NT2/D1 (cell line): Measurements from ENCODE around the gene HS1BP3.

Source experiments
- SUZ12 ChIP-seq: IDR thresholded peaks from 2 replicates; pipeline ENCODE4 v1.6.1; 2011; ENCODE audit not compliant: insufficient read length, insufficient read depth; ENCODE audit errors: extremely low read depth
- YY1 ChIP-seq: IDR thresholded peaks from 2 replicates; pipeline ENCODE4 v1.6.1; 2011; ENCODE audit not compliant: insufficient read length, insufficient read depth
- ZNF274 ChIP-seq: IDR thresholded peaks from 2 replicates; pipeline ENCODE4 v1.6.1; 2011; ENCODE audit warnings: mild to moderate bottlenecking, low read depth, low read length

DNA sequence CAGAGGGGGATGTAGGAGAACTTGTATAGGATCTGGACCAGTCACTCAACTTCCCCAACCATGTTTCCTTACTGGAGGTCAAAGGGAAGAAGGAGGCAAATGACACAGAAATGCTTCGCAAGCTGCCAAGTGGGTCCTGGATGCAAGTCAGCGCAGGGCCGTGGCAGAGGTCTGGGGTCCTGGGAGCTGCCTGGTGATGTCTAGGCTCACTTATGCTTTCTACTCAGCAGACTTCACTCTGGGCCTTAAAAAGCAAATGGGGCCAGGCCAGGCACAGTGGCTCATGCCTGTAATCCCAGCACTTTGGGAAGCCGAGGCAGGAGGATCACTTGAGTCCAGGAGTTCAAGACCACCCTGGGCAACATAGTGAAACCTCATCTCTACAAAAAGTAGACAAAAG is 19.9 kb downstream of the HS1BP3 start:
- TF ChIP-seq YY1 (no peak), ZNF274 (no peak), SUZ12 (no peak)
